RWPE2 (cell line): ENCODE measurements around the gene TRAPPC5.
A peak's percentile ranks its signal among the peaks of the same experiment; 100 is the strongest.

Experiments used
- ATAC-seq: fragments of 200-7000 bp; cut with Tn5 transposase; 3 replicates; pipeline ENCODE4 v1.9.1; 2021; ENCODE audit warnings: low read depth
- DNase-seq: peaks from one replicate; pipeline ENCODE4 v3.0.0-alpha.2; 2020; ENCODE audit warnings: low spot score
- H3K27ac ChIP-seq: fragments of 450-650 bp; 2 replicates; pipeline ENCODE4 v1.5.1; 2017; ENCODE audit warnings: mild to moderate bottlenecking; ENCODE audit not compliant: poor library complexity, severe bottlenecking
- H3K27me3 ChIP-seq: fragments of 250-450 bp; sonication (Bioruptor Pico); 2 replicates; pipeline ENCODE4 v1.5.1; 2021; ENCODE audit warnings: mild to moderate bottlenecking, moderate library complexity; ENCODE audit not compliant: insufficient read depth, poor library complexity, severe bottlenecking
- H3K36me3 ChIP-seq: fragments of 250-450 bp; sonication (Bioruptor Pico); 2 replicates; pipeline ENCODE4 v1.5.1; 2020; ENCODE audit warnings: low read depth, mild to moderate bottlenecking, moderate library complexity
- H3K4me1 ChIP-seq: fragments of 250-450 bp; sonication (Bioruptor Pico); 2 replicates; pipeline ENCODE4 v1.5.1; 2021; ENCODE audit warnings: mild to moderate bottlenecking, moderate library complexity; ENCODE audit not compliant: insufficient read depth, poor library complexity, severe bottlenecking
- H3K4me3 ChIP-seq: fragments of 250-450 bp; sonication (Bioruptor Pico); 2 replicates; pipeline ENCODE4 v1.5.1; 2021; ENCODE audit warnings: mild to moderate bottlenecking, moderate library complexity; ENCODE audit not compliant: severe bottlenecking
- H3K9me3 ChIP-seq: fragments of 250-450 bp; sonication (Bioruptor Pico); 2 replicates; pipeline ENCODE4 v1.5.1; 2021; ENCODE audit warnings: mild to moderate bottlenecking, moderate library complexity; ENCODE audit not compliant: severe bottlenecking
- TF ChIP-seq, protein P1 (sequence below): fragments of 450-650 bp; IDR thresholded peaks from one replicate; pipeline ENCODE4 v1.5.1; 2017; ENCODE audit warnings: mild to moderate bottlenecking, moderate library complexity; ENCODE audit not compliant: poor library complexity, severe bottlenecking

The TRAPPC5 gene

DNA sequence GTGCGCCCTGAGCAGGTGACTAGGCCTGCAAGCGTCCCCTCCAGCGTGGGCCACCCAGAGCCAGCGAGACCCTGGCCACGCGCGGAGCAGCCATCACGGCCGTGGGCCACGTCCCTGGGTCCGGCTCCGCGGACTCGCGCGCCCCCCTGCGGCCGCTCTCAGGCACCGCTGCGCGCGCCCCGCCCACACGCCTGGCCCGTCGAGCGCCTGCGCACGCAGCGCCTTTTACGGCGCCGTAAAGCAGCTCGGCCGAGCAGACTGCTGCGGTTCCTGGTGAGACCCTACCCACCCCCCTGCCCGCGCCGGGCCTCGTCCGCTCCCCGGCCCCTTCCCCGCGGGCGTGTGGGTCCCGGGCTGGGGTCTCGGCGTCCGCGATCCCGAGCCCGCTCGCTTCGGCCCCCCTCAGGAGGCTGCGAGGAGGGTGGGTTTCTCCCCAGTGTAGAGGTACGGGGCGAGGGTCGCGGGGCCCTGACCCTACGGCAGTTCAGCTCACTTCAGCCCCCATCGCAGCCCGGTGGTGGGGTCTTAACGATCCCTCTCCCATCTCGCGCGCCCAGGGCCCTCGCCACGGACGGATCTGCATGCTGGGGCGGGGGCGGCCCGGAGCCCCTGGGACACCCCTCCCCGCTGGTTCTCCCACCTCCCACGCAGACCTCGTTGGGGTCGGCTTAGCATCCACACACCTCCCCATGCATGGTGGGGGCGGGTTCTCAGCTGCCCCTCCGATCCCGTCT is at the start of gene TRAPPC5:
TRAPPC5 (plus strand) TSS at position 228 of the 734 bp plus-strand sequence. CDS start 1,421 bp downstream, outside the sequence.
- Histone ChIP-seq H3K27ac (peak within 1 kb of the TSS; percentile 37), H3K36me3 (peaks cover 12% of the 10 kb centered on the region), H3K9me3 (no peaks in the 10 kb centered on the region), H3K4me1 (no peaks in the 10 kb centered on the region), H3K27me3 (no peaks in the 10 kb centered on the region), H3K4me3 (peak within 1 kb of the TSS; percentile 84)
- ATAC-seq (peak; percentile 65), DNase-seq (no peak)
- TF ChIP-seq, protein P1, sequence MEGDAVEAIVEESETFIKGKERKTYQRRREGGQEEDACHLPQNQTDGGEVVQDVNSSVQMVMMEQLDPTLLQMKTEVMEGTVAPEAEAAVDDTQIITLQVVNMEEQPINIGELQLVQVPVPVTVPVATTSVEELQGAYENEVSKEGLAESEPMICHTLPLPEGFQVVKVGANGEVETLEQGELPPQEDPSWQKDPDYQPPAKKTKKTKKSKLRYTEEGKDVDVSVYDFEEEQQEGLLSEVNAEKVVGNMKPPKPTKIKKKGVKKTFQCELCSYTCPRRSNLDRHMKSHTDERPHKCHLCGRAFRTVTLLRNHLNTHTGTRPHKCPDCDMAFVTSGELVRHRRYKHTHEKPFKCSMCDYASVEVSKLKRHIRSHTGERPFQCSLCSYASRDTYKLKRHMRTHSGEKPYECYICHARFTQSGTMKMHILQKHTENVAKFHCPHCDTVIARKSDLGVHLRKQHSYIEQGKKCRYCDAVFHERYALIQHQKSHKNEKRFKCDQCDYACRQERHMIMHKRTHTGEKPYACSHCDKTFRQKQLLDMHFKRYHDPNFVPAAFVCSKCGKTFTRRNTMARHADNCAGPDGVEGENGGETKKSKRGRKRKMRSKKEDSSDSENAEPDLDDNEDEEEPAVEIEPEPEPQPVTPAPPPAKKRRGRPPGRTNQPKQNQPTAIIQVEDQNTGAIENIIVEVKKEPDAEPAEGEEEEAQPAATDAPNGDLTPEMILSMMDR, result peak; percentile 95

DNA sequence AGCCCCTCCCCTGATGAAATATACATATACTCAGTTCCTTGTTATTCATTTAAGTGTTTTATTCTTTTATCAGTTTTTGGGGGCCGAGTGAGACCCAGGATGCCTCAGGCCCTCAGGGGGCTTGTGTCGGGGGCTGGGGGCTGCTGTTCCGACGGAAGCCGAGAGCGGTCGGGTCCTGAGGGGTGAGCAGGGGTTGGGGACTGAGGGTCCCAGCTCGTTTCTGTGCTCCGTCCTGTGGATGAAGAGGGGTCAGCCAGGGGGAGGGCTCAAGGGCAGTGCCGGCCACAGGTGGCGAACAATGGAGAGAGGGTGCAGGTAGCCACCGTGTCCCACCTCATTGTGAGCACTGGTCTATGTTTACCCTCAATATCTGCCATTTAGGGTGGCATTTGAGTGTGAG is 49.1 kb upstream of the TRAPPC5 start:
- Histone ChIP-seq H3K27me3 (no peaks in the 10 kb centered on the region), H3K9me3 (no peaks in the 10 kb centered on the region), H3K4me1 (peaks cover 7% of the 10 kb centered on the region), H3K4me3 (no peak overlapping the region), H3K36me3 (peaks cover 13% of the 10 kb centered on the region; the same call in 1 of the 2 replicates), H3K27ac (no peak overlapping the region)
- ATAC-seq (no peak), DNase-seq (no peak)
- TF ChIP-seq, protein P1, result no peak

DNA sequence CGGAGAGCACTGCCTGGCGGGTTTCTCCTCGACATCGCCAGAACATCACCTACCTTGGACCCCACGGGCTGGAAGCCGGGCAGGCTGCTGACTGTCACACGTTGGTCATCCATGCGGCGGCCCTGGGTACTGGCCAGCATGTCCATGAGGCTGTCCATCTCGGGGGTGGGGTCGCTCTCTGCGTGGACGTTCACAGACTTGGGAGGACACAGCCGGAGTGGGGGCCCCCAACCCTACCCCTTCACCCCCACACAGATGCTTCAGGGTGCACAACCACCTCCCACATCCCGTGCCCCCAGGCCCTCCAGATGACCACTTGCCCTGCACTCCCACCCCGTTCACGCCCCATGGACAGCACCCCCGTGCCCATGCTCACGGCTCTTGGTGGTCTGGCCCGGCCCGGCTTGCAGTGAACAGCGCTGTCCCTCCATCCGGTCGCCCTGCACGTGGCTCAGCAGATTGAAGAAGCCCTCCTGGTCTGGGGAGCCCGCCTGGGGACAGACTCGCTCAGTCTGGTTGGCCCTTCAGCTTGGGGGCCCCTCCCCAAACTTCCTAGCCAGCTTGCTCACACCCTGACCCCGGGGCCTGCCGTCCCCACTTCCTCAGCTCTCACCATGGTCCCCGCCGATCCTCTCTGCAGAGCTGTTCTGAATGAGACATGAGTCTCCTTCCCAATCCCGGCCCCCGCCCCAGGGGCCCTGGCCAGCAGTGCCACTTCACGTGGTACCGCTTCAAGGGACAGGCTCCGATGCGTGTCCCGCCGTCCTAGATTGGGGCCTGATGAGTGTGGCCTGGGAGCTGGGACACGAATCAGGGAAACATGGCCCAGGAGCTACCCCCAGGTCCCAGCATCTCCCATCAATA is 48.1 kb upstream of the TRAPPC5 start:
- H3K4me1 ChIP-seq, result peaks cover 8% of the 10 kb centered on the region
- peaks cover 3% of the 10 kb centered on the region; the same call in 1 of the 2 replicates for H3K36me3 ChIP-seq
- no peaks in the 10 kb centered on the region for H3K9me3 ChIP-seq
- H3K27ac ChIP-seq, result no peak overlapping the region
- H3K27me3 ChIP-seq, result no peaks in the 10 kb centered on the region
- TF ChIP-seq, protein P1, result no peak
- no peak overlapping the region for H3K4me3 ChIP-seq
- no peak for ATAC-seq
- DNase-seq, result no peak

- Histone ChIP-seq H3K4me3 (no peak within 1 kb of the TSS), H3K27ac (no peak within 1 kb of the TSS), H3K27me3 (no peaks in the 10 kb centered on the region), H3K36me3 (no peaks in the 10 kb centered on the region), H3K4me1 (peaks cover 8% of the 10 kb centered on the region), H3K9me3 (no peaks in the 10 kb centered on the region)
- ATAC-seq, result no peak
- no peak for DNase-seq
- TF ChIP-seq, protein P1, result no peak
Observed at GRCh38 chr19:7633698-7634097, 46.9 kb upstream of the TRAPPC5 start, which contains the start of gene PCP2. PCP2 (minus strand) TSS chr19:7633719; CDS start chr19:7633457, 262 bp downstream.
